Nephron (organoid): ENCODE results near the gene KNG1.
A peak's percentile ranks its signal among the peaks of the same experiment; 100 is the strongest.

Experiments
- H3K27ac Mint-ChIP-seq, 3 experiments: 2 replicates each; pipeline ENCODE4 v1.8.0; 2020; ENCODE audit warnings: mixed read lengths in 3 of 3, mild to moderate bottlenecking in 2 of 3, moderate library complexity in 1 of 3
- H3K27me3 Mint-ChIP-seq: 2 replicates; pipeline ENCODE4 v1.8.0; 2021; ENCODE audit warnings: low read depth, mild to moderate bottlenecking, moderate library complexity, mixed read lengths
- H3K36me3 Mint-ChIP-seq: 2 replicates; pipeline ENCODE4 v1.8.0; 2020; ENCODE audit warnings: low read depth, mixed read lengths
- H3K4me1 Mint-ChIP-seq: 2 replicates; pipeline ENCODE4 v1.8.0; 2020; ENCODE audit warnings: mixed read lengths
- H3K4me3 Mint-ChIP-seq, 3 experiments: 2 replicates each; pipeline ENCODE4 v1.8.0; 2020; ENCODE audit warnings: mild to moderate bottlenecking in 3 of 3, mixed read lengths in 3 of 3, moderate library complexity in 2 of 3
- H3K9me3 Mint-ChIP-seq: 2 replicates; pipeline ENCODE4 v1.8.0; 2020; ENCODE audit warnings: mixed read lengths
- CTCF ChIP-seq, 3 experiments: fragments of 200-600 bp; sonication (generic); IDR thresholded peaks; one replicate each; pipeline ENCODE4 v1.5.0; 2021; ENCODE audit warnings: antibody characterized with exemption in 3 of 3; ENCODE audit not compliant: unreplicated experiment in 3 of 3

KNG1 gene

GRCh38 chr3:186759231-186759930 is 42.2 kb downstream of the KNG1 start:
- peaks cover 16% of the 10 kb centered on the region for H3K27me3 Mint-ChIP-seq
- H3K9me3 Mint-ChIP-seq, result no peaks in the 10 kb centered on the region
- no peak for TF ChIP-seq CTCF (IDR thresholded peaks at IDR 0.05; ENCODE audit: unreplicated experiment in 3 of 3)
- H3K27ac Mint-ChIP-seq, result no peak overlapping the region
- H3K36me3 Mint-ChIP-seq, result no peaks in the 10 kb centered on the region
- no peaks in the 10 kb centered on the region for H3K4me1 Mint-ChIP-seq
- H3K4me3 Mint-ChIP-seq, result no peak overlapping the region

GRCh38 chr3:186760141-186760833 is 43.1 kb downstream of the KNG1 start:
- Mint-ChIP-seq H3K27ac (peak overlapping the region in 1 of 3 experiments; percentile 11), H3K27me3 (peaks cover 16% of the 10 kb centered on the region), H3K9me3 (no peaks in the 10 kb centered on the region), H3K36me3 (no peaks in the 10 kb centered on the region), H3K4me1 (no peaks in the 10 kb centered on the region), H3K4me3 (no peak overlapping the region)
- no peak for TF ChIP-seq CTCF (IDR thresholded peaks at IDR 0.05; ENCODE audit: unreplicated experiment in 3 of 3)

GRCh38 chr3:186760897-186761447 is 43.8 kb downstream of the KNG1 start:
- Mint-ChIP-seq H3K4me3 (no peak overlapping the region), H3K27ac (no peak overlapping the region), H3K27me3 (peaks cover 16% of the 10 kb centered on the region), H3K9me3 (no peaks in the 10 kb centered on the region), H3K36me3 (no peaks in the 10 kb centered on the region), H3K4me1 (no peaks in the 10 kb centered on the region)
- TF ChIP-seq CTCF (IDR thresholded peaks at IDR 0.05; ENCODE audit: unreplicated experiment in 3 of 3), result no peak

- H3K27ac Mint-ChIP-seq, result no peak overlapping the region
- no peaks in the 10 kb centered on the region for H3K36me3 Mint-ChIP-seq
These were observed 55.1 kb downstream of the KNG1 start for GRCh38 chr3:186772281-186772694.

GRCh38 chr3:186772701-186773417 is 55.7 kb downstream of the KNG1 start:
- no peaks in the 10 kb centered on the region for H3K4me1 Mint-ChIP-seq
- H3K36me3 Mint-ChIP-seq, result no peaks in the 10 kb centered on the region
- no peaks in the 10 kb centered on the region for H3K9me3 Mint-ChIP-seq

More at GRCh38 chr3:186772281-186772694, 55.1 kb downstream of the KNG1 start:
- no peak for TF ChIP-seq CTCF (IDR thresholded peaks at IDR 0.05; ENCODE audit: unreplicated experiment in 3 of 3)
- peak overlapping the region in 2 of 3 experiments; percentile 19 to 27 for H3K4me3 Mint-ChIP-seq
- H3K4me1 Mint-ChIP-seq, result no peaks in the 10 kb centered on the region
- no peaks in the 10 kb centered on the region for H3K9me3 Mint-ChIP-seq
- peaks cover 19% of the 10 kb centered on the region for H3K27me3 Mint-ChIP-seq

More at GRCh38 chr3:186772701-186773417, 55.7 kb downstream of the KNG1 start:
- H3K27me3 Mint-ChIP-seq, result peaks cover 19% of the 10 kb centered on the region
- no peak for TF ChIP-seq CTCF (IDR thresholded peaks at IDR 0.05; ENCODE audit: unreplicated experiment in 3 of 3)
- H3K4me3 Mint-ChIP-seq, result peak overlapping the region in 2 of 3 experiments; percentile 19 to 27
- H3K27ac Mint-ChIP-seq, result no peak overlapping the region
